Vagina (tissue), 2 donors: ENCODE results near the gene PAPSS1. TPM values are rescaled to one million over a fixed set of nuclear protein-coding genes. Genes with fewer than 3 reads are reported as not detected.
"Not testable (repeated sequence)": the region's sequence is repeated elsewhere in the genome, so short reads cannot be mapped to it uniquely, and the experiment has no call there.

Experiments used
- DNase-seq, 2 donors: peaks; one replicate each; pipeline ENCODE4 v3.0.0-alpha.2; 2017; ENCODE audit errors: extremely low spot score in 2 of 2
- H3K27ac ChIP-seq: fragments of 200-600 bp; sonication (generic); one replicate; pipeline ENCODE4 v1.5.1; 2019
- H3K27me3 ChIP-seq: fragments of 200-600 bp; sonication (generic); one replicate; pipeline ENCODE4 v1.5.1; 2019
- H3K36me3 ChIP-seq, 2 donors: fragments of 200-600 bp; sonication (generic); one replicate each; pipeline ENCODE4 v1.5.1; 2017 to 2019
- H3K4me1 ChIP-seq: fragments of 200-600 bp; sonication (generic); one replicate; pipeline ENCODE4 v1.5.1; 2019
- H3K4me3 ChIP-seq, 2 donors: fragments of 200-600 bp; sonication (generic); 1 replicate in 1 of 2; 2 replicates in 1 of 2; pipeline ENCODE4 v1.5.1; 2016 to 2019
- H3K9me3 ChIP-seq: fragments of 200-600 bp; sonication (generic); one replicate; pipeline ENCODE4 v1.5.1; 2019
- CTCF ChIP-seq, 3 experiments: fragments of 450-650 bp in 2 of 3; fragments of 200-600 bp in 1 of 3; sonication (generic) in 1 of 3; IDR thresholded peaks; one replicate each; pipeline ENCODE4 v1.5.1; 2017 to 2019; ENCODE audit warnings: antibody characterized with exemption in 3 of 3, mild to moderate bottlenecking in 2 of 3, moderate library complexity in 2 of 3
- POLR2A ChIP-seq, 2 donors: fragments of 450-650 bp; IDR thresholded peaks; one replicate each; pipeline ENCODE4 v1.6.1; 2017; ENCODE audit warnings: antibody characterized with exemption in 2 of 2, mild to moderate bottlenecking in 2 of 2, moderate library complexity in 2 of 2
- POLR2AphosphoS5 ChIP-seq, 2 donors: sonication (generic); formaldehyde crosslinking; IDR thresholded peaks; one replicate each; pipeline ENCODE4 v1.9.0; 2017; ENCODE audit warnings: antibody characterized with exemption in 2 of 2, mild to moderate bottlenecking in 2 of 2, low read depth in 1 of 2; ENCODE audit not compliant: insufficient read depth in 1 of 2
- intact Hi-C: fragments of 100-400 bp; cut with DNase I; formaldehyde crosslinking; loops from one replicate; pipeline ENCODE4 v1.15.1; 2023
- total RNA-seq: library from RNA; depleted of rRNA; stranded (reverse); fragments of >200 nt; gene quantifications from one replicate; pipeline ENCODE4 v1.2.3, GENCODE V29; 2016

Gene PAPSS1
- total RNA-seq, 1 donor from 2014 or later: 27.5 TPM

- Histone ChIP-seq H3K36me3 (no peaks in the 10 kb centered on the region), H3K4me3 (no peak overlapping the region), H3K27me3 (no peaks in the 10 kb centered on the region), H3K27ac (no peak overlapping the region), H3K9me3 (no peaks in the 10 kb centered on the region), H3K4me1 (peaks cover 6% of the 10 kb centered on the region)
- TF ChIP-seq POLR2A (IDR thresholded peaks at IDR 0.05): no peak
- TF ChIP-seq CTCF (IDR thresholded peaks at IDR 0.05): no peak
- TF ChIP-seq POLR2AphosphoS5 (IDR thresholded peaks at IDR 0.05; ENCODE audit: insufficient read depth in 1 of 2, low read depth in 1 of 2): no peak
- no peak for DNase-seq
- intact Hi-C loops: no loop called here
These were observed 5.3 kb upstream of the PAPSS1 start for GRCh38 chr4:107725281-107725859.

DNA sequence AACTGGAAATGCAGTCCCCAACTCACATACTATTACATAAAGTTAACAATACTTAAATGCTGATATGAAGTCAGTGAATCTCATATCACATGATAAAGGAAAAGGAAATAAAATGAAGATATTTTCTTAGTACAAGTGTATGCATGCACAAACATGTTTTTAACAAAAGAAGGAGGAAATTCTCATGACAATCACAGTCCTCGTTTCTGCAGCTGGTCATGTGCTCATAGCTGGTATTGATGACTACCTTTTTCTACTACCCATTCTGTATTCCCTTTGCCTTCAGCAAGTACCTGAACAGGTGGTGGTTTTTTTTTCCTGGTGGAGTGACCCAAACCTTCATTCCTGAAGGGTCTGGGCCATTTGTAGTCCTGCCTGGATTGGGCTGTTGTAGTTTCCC is 3.3 kb upstream of the PAPSS1 start:
- H3K27me3 ChIP-seq, intact Hi-C loops, H3K4me3 ChIP-seq, DNase-seq, H3K36me3 ChIP-seq, H3K27ac ChIP-seq, H3K9me3 ChIP-seq: not testable (repeated sequence)
- H3K4me1 ChIP-seq: peaks cover 19% of the 10 kb centered on the region

DNA sequence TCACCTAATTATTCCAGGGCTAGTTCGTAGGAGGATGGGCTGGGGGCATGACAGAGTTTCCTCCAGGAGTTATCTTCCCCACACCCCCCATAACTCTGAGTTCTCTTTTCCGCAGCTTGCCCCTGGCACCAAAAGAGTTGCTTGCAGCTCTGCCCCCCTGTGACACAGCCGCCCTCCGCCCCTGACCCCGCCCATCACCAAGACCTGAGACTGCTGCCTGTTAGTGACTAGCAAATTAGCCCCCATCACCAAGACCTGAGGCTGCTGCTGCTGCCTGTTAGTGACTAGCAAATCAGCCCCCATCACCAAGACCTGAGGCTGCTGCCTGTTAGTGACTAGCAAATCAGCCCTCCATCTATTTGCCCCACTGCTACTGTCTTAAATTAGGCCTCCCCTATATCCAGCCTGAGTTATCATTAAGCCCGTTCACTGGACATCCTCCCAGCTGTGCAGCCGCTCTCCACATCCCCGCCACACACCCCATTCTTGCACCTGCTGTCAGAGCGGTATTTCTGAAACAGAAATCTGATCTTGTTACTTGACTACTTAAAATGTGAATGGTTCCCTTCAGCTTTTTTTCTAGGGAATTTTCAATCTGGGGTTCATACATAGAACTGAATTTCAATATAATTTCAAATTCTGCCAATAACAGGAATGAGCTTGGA is 1.5 kb upstream of the PAPSS1 start:
- no peak overlapping the region for H3K27ac ChIP-seq

DNA sequence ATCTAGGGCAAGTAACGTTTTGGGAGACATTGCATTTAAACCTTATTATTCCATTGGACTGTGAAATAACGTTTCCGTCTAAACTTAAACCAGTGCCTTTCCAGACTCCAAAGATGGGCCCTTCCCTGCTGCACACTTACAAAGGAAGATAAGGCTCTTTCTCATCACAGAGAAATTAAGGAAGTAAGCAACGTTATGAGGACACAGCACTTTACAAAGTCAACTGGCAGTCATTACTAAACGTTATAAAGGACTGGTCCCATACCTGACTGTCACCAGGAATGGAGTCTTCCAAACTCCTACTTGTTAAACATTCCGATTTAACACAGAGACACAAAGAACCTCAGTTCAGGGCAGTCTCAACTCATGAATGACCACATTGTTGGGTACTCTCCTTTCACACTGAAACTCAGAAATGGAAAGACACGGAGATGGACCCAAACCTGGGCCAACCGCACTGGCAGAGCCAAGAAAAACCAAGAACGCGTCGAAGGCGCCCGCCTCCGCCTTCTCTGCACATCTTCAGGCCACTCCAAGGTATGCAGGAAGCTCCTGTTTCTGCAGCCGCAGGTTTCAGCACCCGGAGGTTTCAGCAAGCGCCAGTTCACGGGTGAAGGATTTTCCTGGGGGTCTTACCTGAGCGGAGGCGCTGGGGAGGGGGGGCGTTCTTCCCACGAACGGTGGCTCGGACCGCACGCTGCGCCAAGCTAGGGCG is 670 bp downstream of the PAPSS1 start:
- TF ChIP-seq POLR2AphosphoS5 (IDR thresholded peaks at IDR 0.05; ENCODE audit: insufficient read depth in 1 of 2, low read depth in 1 of 2): no peak
- no peak for TF ChIP-seq POLR2A (IDR thresholded peaks at IDR 0.05)
- no peak for TF ChIP-seq CTCF (IDR thresholded peaks at IDR 0.05)
- Histone ChIP-seq H3K27me3 (no peaks in the 10 kb centered on the region), H3K9me3 (no peaks in the 10 kb centered on the region), H3K4me3 (peak overlapping the region; percentile 84 to 99), H3K27ac (peak overlapping the region; percentile 81), H3K4me1 (peaks cover 31% of the 10 kb centered on the region), H3K36me3 (no peaks in the 10 kb centered on the region)
- intact Hi-C loops: no loop called here
- no peak for DNase-seq

More for the DNA sequence above, 1.5 kb upstream of the PAPSS1 start:
- Histone ChIP-seq H3K27me3 (no peaks in the 10 kb centered on the region), H3K9me3 (no peaks in the 10 kb centered on the region), H3K4me3 (peak overlapping the region in 1 of 2 donors; percentile 99), H3K36me3 (no peaks in the 10 kb centered on the region), H3K4me1 (peaks cover 31% of the 10 kb centered on the region)
- DNase-seq: no peak
- intact Hi-C loops: no loop called here
- TF ChIP-seq POLR2AphosphoS5 (IDR thresholded peaks at IDR 0.05; ENCODE audit: insufficient read depth in 1 of 2, low read depth in 1 of 2): no peak
- no peak for TF ChIP-seq CTCF (IDR thresholded peaks at IDR 0.05)
- no peak for TF ChIP-seq POLR2A (IDR thresholded peaks at IDR 0.05)

DNA sequence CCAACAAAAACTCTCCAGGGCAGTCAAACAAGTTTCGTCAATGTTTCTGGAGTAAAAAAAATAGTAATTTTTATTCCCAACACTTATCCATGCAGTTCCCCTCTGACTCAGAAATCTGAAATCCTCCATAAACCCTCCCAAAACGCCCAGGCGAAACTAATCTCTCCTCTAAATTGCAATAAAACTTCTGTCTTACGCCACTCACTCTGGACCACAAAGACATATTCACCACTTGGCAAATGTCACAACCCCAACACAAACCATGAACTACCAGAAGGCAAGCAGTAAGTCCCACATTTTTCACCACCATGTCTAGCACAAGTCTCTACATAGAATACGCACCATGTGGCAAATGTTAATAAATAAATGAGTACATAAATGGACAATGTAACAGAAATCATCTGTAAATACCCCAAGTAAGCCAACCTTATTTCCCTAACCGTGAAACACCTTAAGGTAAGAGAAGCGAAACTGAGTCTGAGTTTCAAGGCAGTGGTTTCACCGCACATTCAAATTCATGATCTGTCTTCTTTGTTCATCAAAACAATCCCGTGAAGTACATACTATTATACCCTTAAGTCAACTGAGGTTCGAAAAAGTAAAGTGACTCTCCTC is 1.6 kb downstream of the PAPSS1 start:
- TF ChIP-seq POLR2A (IDR thresholded peaks at IDR 0.05) (no peak), CTCF (IDR thresholded peaks at IDR 0.05) (no peak), POLR2AphosphoS5 (IDR thresholded peaks at IDR 0.05; ENCODE audit: insufficient read depth in 1 of 2, low read depth in 1 of 2) (no peak)
- DNase-seq: no peak
- H3K27me3 ChIP-seq: no peaks in the 10 kb centered on the region
- H3K4me3 ChIP-seq: peak overlapping the region; percentile 84 to 99
- no peaks in the 10 kb centered on the region for H3K36me3 ChIP-seq
- H3K27ac ChIP-seq: no peak overlapping the region
- intact Hi-C loops: no loop called here
- no peaks in the 10 kb centered on the region for H3K9me3 ChIP-seq
- peaks cover 31% of the 10 kb centered on the region for H3K4me1 ChIP-seq
